ENCODE data around the gene TPTE2. TPM values are rescaled to one million over a fixed set of nuclear protein-coding genes. Genes with fewer than 3 reads are reported as not detected.

Gene TPTE2
- total RNA-seq (2022; extraction: Qiagen RNA extraction), result not detected in 5 replicates

DNA sequence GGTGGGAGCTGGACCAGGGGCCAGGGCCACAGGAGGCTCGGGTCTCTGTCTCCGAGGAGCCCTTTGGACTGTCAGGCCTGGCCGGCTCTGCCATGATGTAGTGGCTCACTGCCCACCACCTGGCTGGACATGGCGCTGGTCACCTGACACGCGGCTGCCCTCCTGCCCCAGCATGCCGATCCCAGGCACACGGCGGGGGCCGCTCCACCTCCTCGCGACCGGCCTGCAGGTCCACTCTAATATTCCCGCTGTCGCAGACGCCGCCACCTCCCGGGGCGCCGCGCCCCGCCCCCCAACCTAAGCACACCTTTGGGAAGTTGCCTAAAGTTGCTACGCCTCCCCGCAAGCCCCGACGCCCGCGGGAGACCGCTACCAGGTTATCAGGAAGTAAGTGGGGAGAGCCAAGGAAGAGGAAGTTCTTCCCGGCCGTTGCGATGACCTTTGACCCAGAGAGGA lies at the start of gene TPTE2:
TPTE2 (minus strand) TSS at position 406 of the 456 bp plus-strand sequence. CDS start 58,298 bp downstream, outside the sequence.

Other genes with a start within 250 kb of the TPTE2 start
- gene MPHOSPH8, start 72.1 kb upstream of the TPTE2 start, total RNA-seq (2022; extraction: Qiagen RNA extraction), result 10.2 to 12.3 TPM (median 11.4 TPM) in 5 replicates
- 41.3 to 50.4 TPM (median 44.4 TPM) in 5 replicates for gene PSPC1, start 221.4 kb upstream of the TPTE2 start, total RNA-seq (2022; extraction: Qiagen RNA extraction)

Measured in A549 treated with AZD2906 at 1 μM for 4 hours (cell line).